ENCODE results near the gene PCBD1.
"Not testable (repeated sequence)": the region's sequence is repeated elsewhere in the genome, so short reads cannot be mapped to it uniquely, and the experiment has no call there.

Gene PCBD1

GRCh38 chr10:70925377-70926225 lies 37.2 kb upstream of the PCBD1 start:
- H3K4me3 ChIP-seq (ENCODE audit: low read length): no peak overlapping the region
- DNase-seq (ENCODE audit: low read depth): no peak
- peak; percentile 77 for TF ChIP-seq CTCF (conservative IDR thresholded peaks at IDR 0.05; ENCODE audit: low read length)

GRCh38 chr10:70923696-70924095 lies 35.3 kb upstream of the PCBD1 start:
- DNase-seq (ENCODE audit: low read depth): no peak
- no peak for TF ChIP-seq CTCF (conservative IDR thresholded peaks at IDR 0.05; ENCODE audit: low read length)
- H3K4me3 ChIP-seq (ENCODE audit: low read length): no peak overlapping the region

- no peak overlapping the region for H3K4me3 ChIP-seq (ENCODE audit: low read length)
- no peak for TF ChIP-seq CTCF (conservative IDR thresholded peaks at IDR 0.05; ENCODE audit: low read length)
- peak; percentile 16 for DNase-seq (ENCODE audit: low read depth)
Observed at GRCh38 chr10:70921285-70921684, 32.9 kb upstream of the PCBD1 start.

GRCh38 chr10:70920519-70920918 lies 32.2 kb upstream of the PCBD1 start:
- DNase-seq (ENCODE audit: low read depth): no peak
- TF ChIP-seq CTCF (conservative IDR thresholded peaks at IDR 0.05; ENCODE audit: low read length): no peak

GRCh38 chr10:70919906-70920305 lies 31.5 kb upstream of the PCBD1 start:
- DNase-seq (ENCODE audit: low read depth); H3K4me3 ChIP-seq (ENCODE audit: low read length): not testable (repeated sequence)

More at GRCh38 chr10:70920519-70920918, 32.2 kb upstream of the PCBD1 start:
- H3K4me3 ChIP-seq (ENCODE audit: low read length): no peak overlapping the region

- no peak for TF ChIP-seq CTCF (conservative IDR thresholded peaks at IDR 0.05; ENCODE audit: low read length)
- H3K4me3 ChIP-seq (ENCODE audit: low read length): no peak overlapping the region
- no peak for DNase-seq (ENCODE audit: low read depth)
Observed at GRCh38 chr10:70918851-70919530, 30.6 kb upstream of the PCBD1 start.

- no peak for TF ChIP-seq CTCF (conservative IDR thresholded peaks at IDR 0.05; ENCODE audit: low read length)
Observed at GRCh38 chr10:70917635-70918034, 29.3 kb upstream of the PCBD1 start.

More at GRCh38 chr10:70917635-70918034, 29.3 kb upstream of the PCBD1 start:
- no peak for DNase-seq (ENCODE audit: low read depth)
- H3K4me3 ChIP-seq (ENCODE audit: low read length): no peak overlapping the region

All from AG10803 (cell line).